GM20431 (cell line): ENCODE data around the gene ZNF530.

Experiments
- in situ Hi-C: fragments of 300-500 bp; cut with MseI, MboI; formaldehyde crosslinking; loops from one replicate; pipeline ENCODE4 v1.15.0; 2020; ENCODE audit warnings: low sequenced_read_pairs; ENCODE audit not compliant: unreplicated experiment

The ZNF530 gene

GRCh38 chr19:57599761-57600383 lies at the start of gene ZNF530:
Gene ZNF530, plus strand, starts transcription at chr19:57599885. Its CDS starts 4,461 bp downstream, at chr19:57604346.
- in situ Hi-C loops: no loop called here

- in situ Hi-C loops: no loop called here
These were observed 47.3 kb upstream of the ZNF530 start for GRCh38 chr19:57552432-57552831.

DNA sequence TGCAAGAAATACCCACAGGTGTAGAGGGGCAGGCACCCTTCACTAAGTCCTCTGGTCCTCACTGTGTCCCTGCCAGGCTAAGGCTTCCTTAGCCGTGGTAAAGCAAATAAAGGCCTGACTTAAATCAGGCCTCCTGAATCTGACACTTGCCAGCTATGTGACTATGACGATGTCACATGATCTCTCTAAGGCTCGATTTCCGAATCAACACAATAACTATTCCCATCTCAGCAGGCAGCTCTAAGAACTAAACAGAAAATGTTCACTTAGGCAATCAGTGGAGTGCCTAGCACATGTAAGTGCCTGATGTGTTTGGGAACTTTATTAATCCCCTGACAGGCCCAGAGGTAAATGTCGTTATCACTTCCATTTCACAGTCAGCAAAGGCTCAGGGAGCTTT lies 42.0 kb upstream of the ZNF530 start:
- in situ Hi-C loops: no loop called here

DNA sequence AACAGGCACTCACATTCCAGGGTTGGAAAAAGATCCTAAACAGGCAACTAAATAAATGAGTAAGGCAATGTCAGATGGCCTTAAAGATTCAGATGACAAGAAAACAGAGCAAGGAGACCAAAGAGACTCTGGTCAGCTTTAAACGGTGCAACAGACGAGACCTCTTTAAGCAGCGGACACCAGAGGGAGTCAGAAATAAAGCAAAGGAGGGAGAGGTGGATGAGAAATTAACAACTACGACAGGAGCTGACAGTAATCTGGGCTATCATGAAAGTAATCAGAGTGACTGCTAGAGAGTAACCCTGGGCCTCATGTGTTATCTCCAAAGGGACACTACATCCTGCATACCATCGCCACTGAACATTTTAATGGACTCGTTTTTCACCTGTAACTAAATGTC lies 41.2 kb upstream of the ZNF530 start:
- in situ Hi-C loops: no loop called here

GRCh38 chr19:57559008-57559403 lies 40.7 kb upstream of the ZNF530 start:
- in situ Hi-C loops: no loop called here

GRCh38 chr19:57559404-57560025 lies 40.2 kb upstream of the ZNF530 start, which contains the start of gene ZNF550:
Gene ZNF550, minus strand, starts transcription at chr19:57559863. Its CDS starts 181 bp downstream, at chr19:57559682.
- in situ Hi-C loops: no loop called here

GRCh38 chr19:57560049-57560491 lies 39.6 kb upstream of the ZNF530 start:
- in situ Hi-C loops: no loop called here

DNA sequence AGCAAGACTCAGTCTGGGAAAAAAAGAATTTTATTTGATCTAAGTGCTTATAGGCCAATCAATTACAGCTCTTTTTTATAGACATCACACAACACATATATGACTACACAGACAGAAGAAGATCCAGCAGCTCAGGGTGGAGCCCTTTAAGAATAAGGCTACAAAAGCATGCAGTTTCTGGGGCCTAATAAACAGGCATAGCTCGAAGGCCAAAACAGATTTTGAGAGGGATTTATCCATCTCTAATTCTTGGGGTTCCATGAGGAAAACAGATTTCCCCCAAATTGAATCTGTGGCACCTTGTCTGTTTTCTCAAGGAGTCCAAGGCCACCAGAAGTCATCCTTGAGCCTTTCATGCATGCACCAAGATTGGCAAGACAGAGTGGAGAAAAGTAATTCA lies 36.1 kb upstream of the ZNF530 start:
- in situ Hi-C loops: no loop called here

DNA sequence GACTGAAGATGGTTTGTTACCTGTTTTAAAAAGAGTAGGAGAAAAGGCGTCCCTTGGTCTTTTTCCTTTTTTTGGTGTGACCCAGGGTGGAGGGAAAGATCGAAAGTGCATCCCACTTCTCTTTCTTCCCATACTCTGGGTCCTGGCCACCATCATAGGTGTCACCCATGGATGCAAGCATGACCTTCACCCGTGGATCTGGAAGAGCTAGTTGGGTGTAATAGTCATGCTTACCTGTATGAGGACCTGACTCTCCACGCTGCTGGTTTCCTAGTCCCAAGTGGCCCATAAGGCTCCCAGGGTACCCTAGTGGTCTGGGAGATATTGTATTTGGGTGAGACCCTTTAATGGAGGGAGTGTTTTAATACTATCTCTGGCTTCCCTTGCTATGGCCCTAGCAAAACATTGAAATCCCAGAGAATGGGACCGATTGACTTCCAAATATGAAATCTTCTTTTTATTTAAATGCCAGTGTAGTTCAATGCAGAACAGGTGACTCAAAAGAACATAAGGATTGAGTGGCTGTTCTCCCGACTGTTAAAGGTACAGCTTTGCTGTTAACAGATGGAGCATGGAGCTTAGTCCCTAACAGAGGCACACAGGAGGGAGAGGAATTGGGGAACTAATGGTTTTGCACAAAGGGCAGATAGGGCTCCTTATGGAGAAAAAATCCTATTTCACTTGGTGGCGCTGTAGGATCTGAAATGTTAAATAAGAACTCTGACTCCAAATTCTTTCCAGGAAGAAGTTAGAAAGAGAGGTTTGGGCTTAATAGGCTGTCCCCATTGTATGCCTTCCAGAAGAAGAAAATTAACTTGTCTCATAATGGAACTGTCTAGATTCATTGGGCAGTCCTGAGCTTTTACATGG lies 33.1 kb upstream of the ZNF530 start:
- in situ Hi-C loops: no loop called here

DNA sequence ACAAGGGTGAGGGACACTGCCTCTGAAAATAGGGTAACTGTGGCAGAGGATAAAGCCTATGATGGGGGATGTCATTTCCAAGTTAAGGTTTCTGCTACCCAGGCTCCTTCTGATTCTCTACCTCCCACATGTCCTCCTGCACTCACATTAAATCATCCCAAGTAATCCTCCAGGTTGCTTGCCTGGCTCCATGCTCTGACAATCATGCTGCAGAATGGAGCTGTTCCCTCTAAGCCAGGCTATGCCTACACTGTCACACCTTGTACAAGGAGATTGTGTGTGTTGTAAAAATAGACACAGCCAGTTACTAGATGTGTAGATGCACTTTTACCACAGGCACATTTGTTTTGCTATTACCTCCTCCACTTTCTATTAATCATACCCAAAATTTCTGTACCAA lies 29.0 kb upstream of the ZNF530 start:
- in situ Hi-C loops: no loop called here

DNA sequence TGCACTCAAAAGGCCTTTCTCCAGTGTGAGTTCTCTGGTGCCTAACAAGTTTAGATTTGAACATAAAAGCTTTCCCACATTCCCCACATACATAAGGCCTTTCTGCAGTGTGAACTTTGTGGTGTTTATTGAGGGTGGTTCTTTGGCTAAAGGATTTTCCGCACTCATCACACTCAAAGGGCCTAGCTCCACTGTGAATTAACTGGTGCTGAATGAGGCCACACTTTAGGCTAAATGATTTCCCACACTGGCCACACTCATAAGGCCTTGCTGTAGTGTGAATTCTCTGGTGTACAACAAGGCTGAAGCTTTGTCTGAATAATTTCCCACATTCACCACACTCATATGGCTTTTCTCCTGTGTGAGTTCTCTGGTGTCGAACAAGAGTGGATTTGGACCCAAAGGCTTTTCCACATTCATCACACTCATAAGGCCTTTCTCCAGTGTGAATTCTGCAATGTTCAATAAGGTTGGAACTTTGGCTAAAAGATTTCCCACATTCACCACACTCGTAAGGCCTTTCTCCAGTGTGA lies 27.2 kb upstream of the ZNF530 start:
- in situ Hi-C loops: no loop called here

GRCh38 chr19:57576661-57577060 lies 23.0 kb upstream of the ZNF530 start:
- in situ Hi-C loops: no loop called here

- in situ Hi-C loops: no loop called here
These were observed 21.0 kb upstream of the ZNF530 start, which contains the start of gene ZNF416 for GRCh38 chr19:57578487-57579205. Gene ZNF416, minus strand, starts transcription at chr19:57578911. Its CDS starts 207 bp downstream, at chr19:57578704.

- in situ Hi-C loops: no loop called here
These were observed 16.6 kb upstream of the ZNF530 start for GRCh38 chr19:57583104-57583520.

- in situ Hi-C loops: no loop called here
These were observed 15.9 kb upstream of the ZNF530 start, which contains the start of gene ZIK1 for GRCh38 chr19:57583521-57584416. Gene ZIK1, plus strand, starts transcription at chr19:57584145. Its CDS starts 212 bp downstream, at chr19:57584357.

GRCh38 chr19:57587529-57587928 lies 12.2 kb upstream of the ZNF530 start:
- in situ Hi-C loops: no loop called here

- in situ Hi-C loops: no loop called here
These were observed 316 bp upstream of the ZNF530 start for GRCh38 chr19:57599377-57599760.

DNA sequence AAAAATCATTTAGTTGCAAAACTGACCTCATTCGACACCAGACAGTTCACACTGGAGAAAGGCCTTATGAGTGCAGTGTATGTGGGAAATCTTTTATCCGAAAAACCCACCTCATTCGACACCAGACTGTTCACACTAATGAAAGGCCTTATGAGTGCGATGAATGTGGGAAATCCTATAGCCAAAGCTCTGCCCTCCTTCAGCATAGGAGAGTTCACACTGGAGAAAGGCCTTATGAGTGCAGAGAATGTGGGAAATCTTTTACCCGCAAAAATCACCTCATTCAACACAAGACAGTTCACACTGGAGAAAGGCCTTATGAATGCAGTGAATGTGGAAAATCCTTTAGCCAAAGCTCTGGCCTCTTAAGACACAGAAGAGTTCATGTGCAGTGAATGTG lies 7.2 kb downstream of the ZNF530 start:
- in situ Hi-C loops: no loop called here

DNA sequence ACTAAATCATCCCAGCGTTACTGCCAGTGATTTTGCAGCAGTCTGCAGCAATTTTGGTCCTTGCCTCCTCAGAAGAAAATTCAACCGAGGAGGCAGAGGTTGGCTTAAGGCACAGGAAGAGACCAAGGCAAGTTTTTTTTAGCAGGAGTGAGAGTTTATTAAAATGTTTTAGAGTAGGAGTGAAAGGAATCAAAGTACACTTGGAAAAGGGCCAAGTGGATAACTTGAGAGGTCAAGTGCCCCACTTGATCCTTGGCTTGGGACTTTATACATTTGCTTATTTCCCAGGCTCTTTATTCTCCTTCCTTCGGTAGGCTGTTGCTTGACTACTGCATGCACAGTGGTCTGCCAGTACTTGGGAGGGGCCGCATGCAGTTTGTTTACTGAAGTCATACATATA lies 11.4 kb downstream of the ZNF530 start:
- in situ Hi-C loops: no loop called here
